ENCODE measurements around the gene CD52.

GRCh38 chr1:26362331-26362730, 44.6 kb downstream of the CD52 start:
- TF ChIP-seq CTCF (optimal IDR thresholded peaks at IDR 0.05 in 1 of 3, IDR thresholded peaks at IDR 0.05 in 1 of 3, conservative IDR thresholded peaks at IDR 0.05 in 1 of 3; ENCODE audit: extremely low read depth in 1 of 3, insufficient read depth in 2 of 3, low read length in 3 of 3) (no peak), EZH2 (IDR thresholded peaks at IDR 0.05; ENCODE audit: low read length) (no peak)
